Measurements from ENCODE around the gene KANTR.
"Not testable (repeated sequence)": the region's sequence is repeated elsewhere in the genome, so short reads cannot be mapped to it uniquely, and the experiment has no call there.

Gene KANTR

GRCh38 chrX:53128097-53128749 is 34.3 kb downstream of the KANTR start:
- DNase-seq (ENCODE audit: low read depth in 2 of 2) = no peak

- no peak for DNase-seq (ENCODE audit: low read depth in 2 of 2)
Measured at GRCh38 chrX:53133400-53133799, 39.5 kb downstream of the KANTR start.

- DNase-seq (ENCODE audit: low read depth in 2 of 2) = no peak
Measured at GRCh38 chrX:53135581-53135980, 41.6 kb downstream of the KANTR start.

DNA sequence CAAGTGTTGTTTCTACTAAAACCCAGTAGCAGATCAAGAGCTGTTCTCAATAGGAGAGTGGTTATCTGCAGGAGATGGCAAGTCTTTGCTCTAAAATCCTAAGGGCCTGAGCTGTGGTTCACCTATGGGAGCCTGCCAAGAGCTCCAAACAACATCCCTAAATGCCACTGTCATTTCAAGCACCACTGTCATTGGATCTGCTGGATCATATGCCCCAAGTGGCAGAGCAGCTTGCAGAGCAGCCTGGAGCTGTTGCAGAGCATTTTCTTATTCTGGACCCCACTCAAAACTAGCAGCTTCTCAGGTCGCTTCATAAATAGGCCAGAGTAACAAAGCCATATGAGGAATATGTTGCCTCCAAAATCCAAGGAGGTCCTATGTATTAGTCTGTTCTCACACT is 59.6 kb downstream of the KANTR start:
- no peak for DNase-seq (ENCODE audit: low read depth in 2 of 2)

- no peak for DNase-seq (ENCODE audit: low read depth in 2 of 2)
Measured at GRCh38 chrX:53155512-53156206, 61.7 kb downstream of the KANTR start.

DNA sequence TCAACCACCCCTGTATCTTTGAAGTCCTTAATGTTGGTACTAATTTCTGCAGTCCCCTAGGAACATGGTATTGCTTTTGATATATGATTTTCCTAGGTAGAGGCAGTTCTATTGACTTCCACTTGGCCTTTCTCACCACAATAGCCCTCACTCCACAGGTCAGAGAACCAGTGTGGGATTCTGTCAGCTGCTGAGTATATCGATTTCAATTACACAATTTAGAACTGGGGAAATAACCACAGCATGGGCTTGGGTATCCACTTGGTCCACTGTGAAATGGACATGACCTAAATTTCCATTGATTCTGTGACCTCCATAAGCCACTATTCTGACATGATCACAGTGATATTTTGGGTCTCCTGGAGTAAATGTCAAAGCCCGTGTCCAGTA is 62.3 kb downstream of the KANTR start:
- no peak for DNase-seq (ENCODE audit: low read depth in 2 of 2)

GRCh38 chrX:53159184-53159583 is 65.2 kb downstream of the KANTR start:
- DNase-seq (ENCODE audit: low read depth in 2 of 2) = no peak

GRCh38 chrX:53160297-53160983 is 66.5 kb downstream of the KANTR start:
- DNase-seq (ENCODE audit: low read depth in 2 of 2) = no peak

DNA sequence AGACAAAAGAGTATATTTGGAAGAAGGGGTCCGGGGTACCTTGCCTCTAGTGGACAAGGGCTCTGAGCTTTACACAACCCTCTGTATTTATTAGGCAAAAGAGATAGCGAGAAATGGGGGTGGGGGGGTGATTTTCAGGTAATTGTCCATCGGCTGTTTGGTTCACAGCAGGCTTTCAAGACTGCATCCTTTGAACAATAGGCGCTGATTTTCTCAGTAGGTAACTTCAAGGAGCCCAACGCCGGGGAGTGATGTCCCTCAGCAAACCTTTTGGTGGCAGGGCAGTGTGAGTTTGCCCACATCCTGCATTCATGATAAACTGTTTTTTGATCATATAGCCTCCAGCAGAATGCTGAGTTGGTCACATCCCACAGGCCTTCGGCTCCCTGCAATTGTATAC is 69.5 kb downstream of the KANTR start:
- no peak for DNase-seq (ENCODE audit: low read depth in 2 of 2)

DNA sequence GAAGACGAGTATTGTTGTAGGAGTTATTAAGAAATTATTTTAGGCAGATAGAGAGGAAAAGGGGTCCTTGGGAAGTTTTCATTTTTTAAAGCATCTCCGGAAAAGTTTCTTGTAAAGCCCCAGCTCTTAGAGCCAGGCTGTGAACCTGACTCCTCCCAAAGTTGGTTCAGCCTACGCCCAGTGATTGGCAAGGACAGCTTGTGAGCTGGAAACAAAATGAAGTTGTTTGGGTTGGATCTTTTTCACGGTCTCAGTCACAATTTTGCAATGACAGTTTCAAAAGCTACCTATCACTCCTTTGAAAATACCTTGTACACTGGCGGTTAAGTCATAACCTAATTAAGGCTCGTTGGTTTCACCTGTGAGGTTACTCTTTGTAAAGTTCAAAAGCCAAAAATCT is 70.6 kb downstream of the KANTR start:
- not testable (repeated sequence) for DNase-seq (ENCODE audit: low read depth in 2 of 2)

GRCh38 chrX:53166103-53166502 is 72.2 kb downstream of the KANTR start:
- no peak for DNase-seq (ENCODE audit: low read depth in 2 of 2)

DNA sequence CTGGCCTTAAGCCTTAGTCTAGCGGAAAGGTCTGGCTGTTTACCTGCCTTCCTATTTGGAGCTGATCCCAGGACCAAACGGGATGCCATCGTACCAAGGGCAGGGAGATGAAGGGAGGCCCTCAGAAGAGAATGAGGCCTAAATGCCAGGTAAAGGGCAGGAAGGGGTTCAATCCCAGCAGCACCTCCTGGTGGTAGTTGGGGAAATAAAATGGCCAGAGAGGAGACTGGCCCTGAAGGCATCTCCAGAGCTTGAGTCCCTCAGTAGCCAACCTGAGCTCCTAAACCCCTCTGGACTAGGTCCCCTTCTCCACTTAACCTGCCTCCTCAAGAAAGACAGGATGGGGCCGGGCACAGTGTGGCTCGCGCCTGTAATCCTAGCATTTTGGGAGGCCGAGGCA is 77.4 kb downstream of the KANTR start:
- DNase-seq (ENCODE audit: low read depth in 2 of 2) = no peak
